SU-DHL-6 (cell line): ENCODE results near the gene PPT1.

Experiments used
- H2AFZ ChIP-seq: fragments of 200-600 bp; sonication (generic); 2 replicates; pipeline ENCODE4 v1.6.1; 2014; ENCODE audit warnings: low read depth, mild to moderate bottlenecking, moderate library complexity, mixed read lengths, antibody characterized with exemption, low read length; ENCODE audit not compliant: severe bottlenecking
- H3F3A ChIP-seq: fragments of 200-600 bp; shearing (Covaris generic); 2 replicates; pipeline ENCODE4 v1.6.0; 2016; ENCODE audit warnings: antibody characterized with exemption, mild to moderate bottlenecking; ENCODE audit not compliant: insufficient read depth
- H3K27ac ChIP-seq: fragments of 200-600 bp; sonication (generic); 2 replicates; pipeline ENCODE4 v1.5.1; 2016; ENCODE audit warnings: low read depth, mild to moderate bottlenecking, low read length, moderate library complexity, mixed read lengths
- H3K27me3 ChIP-seq: fragments of 200-600 bp; sonication (generic), shearing (Covaris generic); 2 replicates; pipeline ENCODE4 v1.6.0; 2014; ENCODE audit warnings: mild to moderate bottlenecking, low read length
- H3K36me3 ChIP-seq: fragments of 200-600 bp; sonication (generic); 2 replicates; pipeline ENCODE4 v1.6.1; 2014; ENCODE audit warnings: mild to moderate bottlenecking, low read length, mixed read lengths
- H3K4me2 ChIP-seq: fragments of 300-600, 200-600 bp; shearing (Covaris generic), sonication (generic); 2 replicates; pipeline ENCODE4 v1.6.0; 2014; ENCODE audit warnings: low read length, low read depth, mild to moderate bottlenecking; ENCODE audit not compliant: poor library complexity, severe bottlenecking
- H3K4me3 ChIP-seq: fragments of 200-600 bp; sonication (generic); 2 replicates; pipeline ENCODE4 v1.5.1; 2014; ENCODE audit warnings: antibody characterized with exemption, low read length, mild to moderate bottlenecking, mixed read lengths; ENCODE audit not compliant: insufficient read depth, poor library complexity, severe bottlenecking
- H3K79me2 ChIP-seq: fragments of 200-600 bp; sonication (generic); 2 replicates; pipeline ENCODE4 v1.6.1; 2014; ENCODE audit warnings: mild to moderate bottlenecking, low read length, moderate library complexity; ENCODE audit not compliant: insufficient read depth
- H3K9ac ChIP-seq: fragments of 200-600 bp; sonication (generic); 2 replicates; pipeline ENCODE4 v1.7.0; 2014; ENCODE audit warnings: mild to moderate bottlenecking, low read length
- H3K9me2 ChIP-seq: fragments of 200-600 bp; sonication (generic); replicated peaks from 2 replicates; pipeline ENCODE4 v1.6.1; 2014; ENCODE audit warnings: low read length; ENCODE audit not compliant: insufficient read depth
- H3K9me3 ChIP-seq: fragments of 200-600 bp; sonication (generic); 2 replicates; pipeline ENCODE4 v1.6.1; 2014; ENCODE audit warnings: low read length, mixed read lengths; ENCODE audit not compliant: insufficient read depth
- H4K20me1 ChIP-seq: fragments of 200-600 bp; sonication (generic); 2 replicates; pipeline ENCODE4 v1.6.1; 2014; ENCODE audit warnings: low read depth, mild to moderate bottlenecking, antibody characterized with exemption, low read length, moderate library complexity, mixed read lengths
- CTCF ChIP-seq: fragments of 200-600 bp; sonication (generic); IDR thresholded peaks from one replicate; pipeline ENCODE4 v1.5.1; 2017; ENCODE audit warnings: antibody characterized with exemption, mild to moderate bottlenecking, low read length, moderate library complexity; ENCODE audit not compliant: insufficient read depth, poor library complexity, severe bottlenecking
- EZH2phosphoT487 ChIP-seq: fragments of 200-600 bp; sonication (generic), shearing (Covaris generic); conservative IDR thresholded peaks from 2 replicates; pipeline ENCODE4 v1.6.1; 2018; ENCODE audit warnings: mild to moderate bottlenecking, antibody characterized with exemption, low read length, moderate library complexity, mixed read lengths

Gene PPT1

GRCh38 chr1:40096977-40097782, at the start of gene PPT1:
TSS of gene PPT1 (minus strand) at chr1:40097252. CDS start at chr1:40097238, 14 bp downstream.
- Histone ChIP-seq H4K20me1 (no peaks in the 10 kb centered on the region), H3K9ac (peak within 1 kb of the TSS; percentile 74), H3K4me3 (peak within 1 kb of the TSS; percentile 93), H3K4me2 (peak within 1 kb of the TSS; percentile 81), H3K79me2 (peaks cover 32% of the 10 kb centered on the region), H3F3A (no peaks in the 10 kb centered on the region), H3K27me3 (no peaks in the 10 kb centered on the region), H3K36me3 (no peaks in the 10 kb centered on the region), H3K9me3 (no peaks in the 10 kb centered on the region), H3K27ac (no peak within 1 kb of the TSS; the same call in 1 of the 2 replicates), H2AFZ (peak within 1 kb of the TSS; percentile 95), H3K9me2 (no peaks in the 10 kb centered on the region)
- no peak for TF ChIP-seq CTCF
- TF ChIP-seq EZH2phosphoT487 = no peak

DNA sequence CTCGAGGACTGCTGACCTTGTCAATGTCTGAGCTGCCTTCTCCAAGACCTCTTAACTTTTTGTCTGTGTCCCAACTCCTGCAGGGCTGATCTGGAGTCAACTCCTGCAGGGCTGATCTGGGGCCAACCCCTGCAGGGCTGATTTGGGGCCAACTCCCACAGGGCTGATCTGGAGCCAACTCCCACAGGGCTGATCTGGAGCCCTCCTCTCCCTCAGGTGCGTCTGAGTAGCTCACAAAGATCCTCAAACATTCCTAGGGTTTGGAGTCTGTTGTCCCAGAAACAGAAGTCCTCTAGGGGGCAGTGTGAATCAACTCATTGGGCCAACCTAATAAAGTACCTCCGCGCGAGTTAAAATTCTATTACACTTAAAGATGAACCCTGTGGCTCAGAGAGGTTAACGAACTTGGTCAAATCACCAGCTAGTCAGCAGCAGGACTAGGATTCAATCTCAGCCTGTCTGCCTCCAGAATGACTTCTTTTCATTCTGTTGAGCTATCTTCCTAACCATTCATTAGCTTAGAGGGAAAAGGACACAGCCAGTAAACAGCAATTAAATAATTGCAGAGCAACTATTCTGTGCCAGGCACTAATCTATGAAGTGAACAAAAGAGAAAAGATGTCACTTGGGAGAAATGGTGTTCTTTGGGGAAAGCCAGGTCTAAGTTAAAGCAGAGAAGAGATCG, 47.0 kb upstream of the PPT1 start:
- Histone ChIP-seq H3K27ac (no peak overlapping the region), H3K36me3 (no peaks in the 10 kb centered on the region), H4K20me1 (no peaks in the 10 kb centered on the region), H2AFZ (no peak overlapping the region), H3K9me2 (no peaks in the 10 kb centered on the region), H3K4me3 (no peak overlapping the region), H3K9me3 (no peaks in the 10 kb centered on the region), H3F3A (no peaks in the 10 kb centered on the region), H3K9ac (no peak overlapping the region), H3K4me2 (no peak overlapping the region), H3K27me3 (no peaks in the 10 kb centered on the region), H3K79me2 (no peaks in the 10 kb centered on the region)
- TF ChIP-seq CTCF (peak; percentile 83), EZH2phosphoT487 (no peak)

DNA sequence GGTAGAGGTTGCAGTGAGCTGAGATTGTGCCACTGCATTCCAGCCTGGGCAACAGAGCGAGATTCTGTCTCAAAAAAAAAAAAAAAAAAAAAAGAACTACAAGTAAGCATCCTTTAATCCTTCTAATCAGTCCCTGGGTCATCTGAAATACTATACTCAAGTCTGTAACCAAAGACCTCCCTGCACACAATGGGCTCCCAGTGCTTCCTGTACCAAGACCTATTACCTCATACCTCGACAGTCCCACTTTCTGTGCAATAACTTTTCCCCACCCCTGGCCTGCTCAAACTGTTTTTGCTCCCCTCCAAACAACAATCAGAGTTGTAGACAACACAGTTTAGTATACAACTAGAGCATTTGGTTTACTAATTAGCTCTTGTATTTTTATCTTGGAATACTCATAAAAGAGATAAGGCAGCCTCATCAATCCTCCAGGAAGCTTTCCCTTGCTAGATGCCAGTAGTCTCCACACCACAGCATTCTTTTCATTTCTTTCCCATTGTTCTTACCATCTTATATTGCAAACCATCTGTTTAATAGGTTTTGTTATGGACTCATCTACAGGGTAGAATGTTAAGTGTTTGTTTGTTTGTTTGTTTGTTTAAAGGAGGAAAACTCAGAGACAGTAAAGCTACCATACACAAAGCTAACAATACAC, 45.0 kb upstream of the PPT1 start:
- Histone ChIP-seq H3K79me2 (no peaks in the 10 kb centered on the region), H3K36me3 (no peaks in the 10 kb centered on the region), H2AFZ (no peak overlapping the region), H3K9me3 (no peaks in the 10 kb centered on the region), H3K4me2 (no peak overlapping the region), H3K27me3 (no peaks in the 10 kb centered on the region), H3K9me2 (no peaks in the 10 kb centered on the region), H3F3A (no peaks in the 10 kb centered on the region), H3K27ac (no peak overlapping the region), H3K4me3 (no peak overlapping the region), H3K9ac (no peak overlapping the region), H4K20me1 (no peaks in the 10 kb centered on the region)
- TF ChIP-seq CTCF = no peak
- no peak for TF ChIP-seq EZH2phosphoT487
